ENCODE results near the gene DPP10.

Gene DPP10

DNA sequence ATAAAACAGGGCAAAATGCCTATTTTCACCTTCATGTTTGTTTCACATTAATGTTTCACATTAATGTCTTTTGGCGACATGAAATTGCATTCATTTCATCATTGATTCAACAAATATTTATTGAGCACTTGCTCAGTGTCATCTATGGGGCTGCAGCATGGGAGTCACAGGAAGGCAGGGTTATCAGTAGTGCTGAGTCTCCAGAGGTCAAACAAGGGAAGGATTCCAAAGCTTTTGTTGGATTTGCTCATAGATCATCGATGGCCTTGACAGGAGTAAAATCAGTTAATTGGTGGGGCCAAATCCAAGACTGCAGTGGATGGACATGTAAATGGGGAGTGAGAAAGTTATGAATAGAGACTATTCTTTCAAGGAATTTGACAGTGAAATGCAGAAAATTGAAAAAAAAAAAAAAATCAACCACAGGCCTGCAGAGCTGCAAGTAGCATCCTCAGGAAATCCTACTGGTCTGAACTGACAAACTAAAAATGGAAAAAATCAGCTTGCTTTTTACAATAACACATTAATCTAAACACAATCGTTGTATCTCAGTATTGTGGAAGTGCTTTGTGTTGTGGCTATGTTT lies 1290.8 kb downstream of the DPP10 start:
- TF ChIP-seq, protein P1, sequence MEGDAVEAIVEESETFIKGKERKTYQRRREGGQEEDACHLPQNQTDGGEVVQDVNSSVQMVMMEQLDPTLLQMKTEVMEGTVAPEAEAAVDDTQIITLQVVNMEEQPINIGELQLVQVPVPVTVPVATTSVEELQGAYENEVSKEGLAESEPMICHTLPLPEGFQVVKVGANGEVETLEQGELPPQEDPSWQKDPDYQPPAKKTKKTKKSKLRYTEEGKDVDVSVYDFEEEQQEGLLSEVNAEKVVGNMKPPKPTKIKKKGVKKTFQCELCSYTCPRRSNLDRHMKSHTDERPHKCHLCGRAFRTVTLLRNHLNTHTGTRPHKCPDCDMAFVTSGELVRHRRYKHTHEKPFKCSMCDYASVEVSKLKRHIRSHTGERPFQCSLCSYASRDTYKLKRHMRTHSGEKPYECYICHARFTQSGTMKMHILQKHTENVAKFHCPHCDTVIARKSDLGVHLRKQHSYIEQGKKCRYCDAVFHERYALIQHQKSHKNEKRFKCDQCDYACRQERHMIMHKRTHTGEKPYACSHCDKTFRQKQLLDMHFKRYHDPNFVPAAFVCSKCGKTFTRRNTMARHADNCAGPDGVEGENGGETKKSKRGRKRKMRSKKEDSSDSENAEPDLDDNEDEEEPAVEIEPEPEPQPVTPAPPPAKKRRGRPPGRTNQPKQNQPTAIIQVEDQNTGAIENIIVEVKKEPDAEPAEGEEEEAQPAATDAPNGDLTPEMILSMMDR (IDR thresholded peaks at IDR 0.05), result no peak

DNA sequence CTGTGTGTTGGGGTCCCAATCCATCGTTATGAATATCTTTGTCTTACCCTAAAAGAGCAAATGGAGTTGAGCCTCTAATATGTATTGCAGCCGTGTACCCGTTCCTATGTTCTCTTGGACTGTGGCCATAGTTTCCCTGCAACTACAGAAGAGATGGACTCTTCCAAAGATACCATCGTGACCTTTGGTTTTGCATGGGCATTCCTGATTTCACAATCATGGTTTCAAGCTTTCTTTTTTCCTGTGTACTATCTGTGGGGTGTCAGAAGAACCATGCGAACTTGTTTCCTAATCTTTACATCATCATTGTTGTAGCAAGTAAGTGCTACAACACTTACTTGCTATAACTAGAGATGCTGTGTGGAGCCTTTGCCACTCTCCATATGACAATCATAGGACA lies 1295.7 kb downstream of the DPP10 start:
- TF ChIP-seq, protein P1 (IDR thresholded peaks at IDR 0.05), result no peak

DNA sequence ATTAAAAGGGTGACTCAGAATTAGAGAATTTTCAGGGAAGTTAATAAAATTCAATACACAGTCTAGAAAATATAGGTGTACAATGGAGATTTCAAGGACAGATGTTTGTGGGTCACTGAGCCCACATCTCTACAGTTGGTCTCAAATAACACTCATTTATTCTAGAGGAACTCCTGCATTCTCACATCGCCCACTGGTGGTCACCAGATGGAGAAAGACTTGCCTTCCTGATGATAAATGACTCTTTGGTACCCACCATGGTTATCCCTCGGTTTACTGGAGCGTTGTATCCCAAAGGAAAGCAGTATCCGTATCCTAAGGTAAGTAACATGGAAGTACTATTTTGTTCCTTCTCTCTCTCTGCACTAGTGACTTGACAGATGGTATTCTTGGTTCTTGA lies 1297.1 kb downstream of the DPP10 start:
- TF ChIP-seq, protein P1 (IDR thresholded peaks at IDR 0.05), result no peak; the same call in 1 of the 2 replicates

DNA sequence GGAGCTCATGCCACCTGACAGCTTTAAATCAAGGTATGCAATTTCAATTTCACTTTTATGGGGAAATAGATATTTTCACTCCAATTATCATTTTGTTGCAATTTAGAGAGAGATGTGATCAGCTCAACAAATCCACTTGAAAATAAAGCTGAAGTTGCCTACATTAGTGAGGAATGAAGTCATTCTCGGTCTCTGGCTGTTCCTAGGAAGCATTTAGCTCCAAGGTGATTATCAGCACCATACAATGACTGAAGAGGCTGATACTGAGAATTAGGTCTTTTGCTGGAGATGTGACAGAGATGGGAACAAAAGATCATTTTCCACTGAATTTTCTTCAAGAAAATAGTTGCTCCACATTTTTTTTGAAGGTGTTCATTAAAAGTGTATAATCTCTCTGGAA lies 1303.7 kb downstream of the DPP10 start:
- TF ChIP-seq, protein P1 (IDR thresholded peaks at IDR 0.05), result no peak

DNA sequence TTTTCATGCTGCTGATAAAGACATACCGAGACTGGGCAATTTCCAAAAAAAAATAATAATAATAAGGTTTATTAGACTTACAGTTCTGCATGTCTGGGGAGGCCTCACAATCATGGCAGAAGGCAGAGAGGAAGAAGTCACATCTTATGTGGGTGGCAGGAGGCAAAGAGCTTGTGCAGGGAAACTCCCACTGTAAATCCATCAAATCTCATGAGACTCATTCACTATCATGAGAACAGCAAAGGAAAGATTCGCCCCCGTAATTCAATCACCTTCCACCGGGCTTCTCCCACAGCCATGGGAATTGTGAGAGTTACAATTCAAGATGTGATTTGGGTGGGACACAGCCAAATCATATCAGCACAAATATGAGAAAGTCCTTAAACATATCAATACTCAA lies 1314.8 kb downstream of the DPP10 start:
- TF ChIP-seq, protein P1 (IDR thresholded peaks at IDR 0.05), result no peak

DNA sequence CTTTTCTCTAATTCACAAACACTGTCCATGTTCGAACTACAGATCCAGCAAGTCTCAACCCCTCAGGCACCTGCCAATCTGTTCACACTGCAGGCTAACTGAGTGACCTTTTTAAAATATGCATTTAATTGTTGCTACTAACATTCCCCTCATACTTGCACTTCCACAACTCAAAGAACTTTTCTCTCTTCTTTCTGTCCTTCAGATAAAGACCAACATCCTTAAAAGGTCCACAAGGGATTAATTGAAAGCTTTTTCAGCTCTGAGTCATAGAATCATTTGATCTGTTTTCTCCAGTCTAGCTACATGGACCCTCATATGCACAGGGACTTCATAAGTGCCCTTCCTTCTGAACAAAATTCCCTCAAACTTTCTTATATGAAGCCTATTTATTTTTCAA lies 1321.2 kb downstream of the DPP10 start:
- TF ChIP-seq, protein P1 (IDR thresholded peaks at IDR 0.05), result no peak

DNA sequence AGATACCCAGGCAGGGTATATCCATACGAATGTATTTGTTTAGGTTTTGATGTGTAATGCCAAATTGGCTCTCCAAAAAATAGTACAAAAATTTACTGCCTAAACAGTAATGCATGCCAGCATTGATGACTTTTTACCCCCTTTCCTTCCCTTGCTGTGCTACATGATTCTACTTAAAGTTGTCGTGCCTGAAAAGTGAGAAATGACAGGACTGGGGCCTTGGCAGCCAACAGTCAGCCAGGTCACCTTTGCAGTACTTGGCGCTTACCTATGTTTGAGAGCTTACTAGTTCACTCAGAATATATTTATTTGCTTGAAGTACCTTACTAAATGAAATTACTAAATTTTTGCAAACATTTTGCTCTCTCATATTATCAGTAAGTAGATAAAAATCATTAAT lies 1329.1 kb downstream of the DPP10 start:
- TF ChIP-seq, protein P1 (IDR thresholded peaks at IDR 0.05), result no peak

DNA sequence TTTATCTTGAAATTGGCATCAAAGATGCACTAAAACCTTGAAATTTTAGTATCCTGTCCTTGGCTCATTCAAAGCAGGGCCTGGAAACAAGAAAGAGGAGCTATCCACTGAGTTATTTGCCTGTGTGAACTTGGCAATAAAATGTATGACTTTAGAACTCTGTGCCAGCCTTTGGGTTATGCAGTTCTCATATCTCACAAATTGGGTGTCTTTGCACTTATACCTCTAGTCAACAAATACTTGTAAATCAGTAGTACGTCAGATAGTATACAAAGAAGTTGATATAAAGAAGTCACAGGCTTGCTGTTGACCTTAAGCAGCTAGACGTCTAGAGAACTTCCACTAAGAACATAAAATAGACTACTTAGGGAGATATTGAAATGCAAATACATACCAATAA lies 1331.9 kb downstream of the DPP10 start:
- TF ChIP-seq, protein P1 (IDR thresholded peaks at IDR 0.05), result no peak
